ENCODE data around the gene CCDC148. TPM values are rescaled to one million over a fixed set of nuclear protein-coding genes. Genes with fewer than 3 reads are reported as not detected.

The CCDC148 gene
- polyA plus RNA-seq, 3 donors = not detected

GRCh38 chr2:158493458-158493857, 36.9 kb upstream of the CCDC148 start:
- Histone ChIP-seq H3K4me2 (replicated peaks; ENCODE audit: extremely low read depth, low read length, poor library complexity, severe bottlenecking) (no peak overlapping the region), H3K9me3 (replicated peaks in 1 of 2; ENCODE audit: control insufficient read depth in 1 of 2, insufficient read depth in 1 of 2, low read length in 2 of 2) (no peaks in the 10 kb centered on the region), H3K4me1 (ENCODE audit: control insufficient read depth in 1 of 2, insufficient read depth in 2 of 2, low read length in 2 of 2) (no peaks in the 10 kb centered on the region), H3K9ac (ENCODE audit: insufficient read depth, low read length, poor library complexity, severe bottlenecking) (no peak overlapping the region), H3K36me3 (replicated peaks in 1 of 2; ENCODE audit: control insufficient read depth in 1 of 2, insufficient read depth in 2 of 2, low read length in 2 of 2) (no peaks in the 10 kb centered on the region), H4K20me1 (ENCODE audit: insufficient read depth, low read length) (no peaks in the 10 kb centered on the region), H3K27ac (ENCODE audit: low read depth in 1 of 2, low read length in 2 of 2) (no peak overlapping the region), H3K79me2 (ENCODE audit: insufficient read depth, low read length) (peaks cover 24% of the 10 kb centered on the region), H3K27me3 (ENCODE audit: control insufficient read depth in 2 of 2, insufficient read depth in 2 of 2, low read length in 2 of 2) (no peaks in the 10 kb centered on the region), H2AFZ (ENCODE audit: insufficient read depth, low read depth, low read length, poor library complexity, severe bottlenecking) (no peak overlapping the region), H3K4me3 (replicated peaks in 1 of 3; ENCODE audit: low read depth in 2 of 3, low read length in 3 of 3) (no peak overlapping the region)
- no peak overlapping the region for H3K4me3 Mint-ChIP-seq
- DNase-seq = no peak
- intact Hi-C loops (cut with micrococcal nuclease) = no loop called here
- no peak overlapping the region for H3K27ac Mint-ChIP-seq
- no peaks in the 10 kb centered on the region for H3K27me3 Mint-ChIP-seq (ENCODE audit: low read depth in 3 of 3)
- peaks cover 8% of the 10 kb centered on the region for H3K4me1 Mint-ChIP-seq
- 40% methylated on average over 2 of the region's 2 CpGs for WGBS (ENCODE audit: insufficient coverage)
- no peaks in the 10 kb centered on the region for H3K36me3 Mint-ChIP-seq
- no peaks in the 10 kb centered on the region for H3K9me3 Mint-ChIP-seq
- no peak for TF ChIP-seq CTCF (IDR thresholded peaks at IDR 0.05)

- Histone ChIP-seq H3K4me3 (replicated peaks in 1 of 3; ENCODE audit: low read depth in 2 of 3, low read length in 3 of 3) (no peak overlapping the region), H2AFZ (ENCODE audit: insufficient read depth, low read depth, low read length, poor library complexity, severe bottlenecking) (no peak overlapping the region), H3K27ac (ENCODE audit: low read depth in 1 of 2, low read length in 2 of 2) (no peak overlapping the region), H3K79me2 (ENCODE audit: insufficient read depth, low read length) (peaks cover 24% of the 10 kb centered on the region), H3K36me3 (replicated peaks in 1 of 2; ENCODE audit: control insufficient read depth in 1 of 2, insufficient read depth in 2 of 2, low read length in 2 of 2) (no peaks in the 10 kb centered on the region), H3K27me3 (ENCODE audit: control insufficient read depth in 2 of 2, insufficient read depth in 2 of 2, low read length in 2 of 2) (no peaks in the 10 kb centered on the region), H3K9me3 (replicated peaks in 1 of 2; ENCODE audit: control insufficient read depth in 1 of 2, insufficient read depth in 1 of 2, low read length in 2 of 2) (no peaks in the 10 kb centered on the region), H3K4me1 (ENCODE audit: control insufficient read depth in 1 of 2, insufficient read depth in 2 of 2, low read length in 2 of 2) (no peaks in the 10 kb centered on the region), H3K9ac (ENCODE audit: insufficient read depth, low read length, poor library complexity, severe bottlenecking) (no peak overlapping the region), H3K4me2 (replicated peaks; ENCODE audit: extremely low read depth, low read length, poor library complexity, severe bottlenecking) (no peak overlapping the region), H4K20me1 (ENCODE audit: insufficient read depth, low read length) (no peaks in the 10 kb centered on the region)
- H3K4me1 Mint-ChIP-seq = peaks cover 13% of the 10 kb centered on the region
- no peaks in the 10 kb centered on the region for H3K27me3 Mint-ChIP-seq (ENCODE audit: low read depth in 3 of 3)
- H3K4me3 Mint-ChIP-seq = no peak overlapping the region
- H3K9me3 Mint-ChIP-seq = no peaks in the 10 kb centered on the region
- no peak overlapping the region for H3K27ac Mint-ChIP-seq
- intact Hi-C loops (cut with micrococcal nuclease) = no loop called here
- no peak for TF ChIP-seq CTCF (IDR thresholded peaks at IDR 0.05)
- WGBS (ENCODE audit: insufficient coverage) = 100% methylated on average over 1 of the region's 4 CpGs
- H3K36me3 Mint-ChIP-seq = no peaks in the 10 kb centered on the region
- no peak for DNase-seq
Observed at GRCh38 chr2:158491072-158491471, 34.5 kb upstream of the CCDC148 start.
